ENCODE data around the gene RPS21.

RPS21 gene

GRCh38 chr20:62408640-62409039 is 21.7 kb downstream of the RPS21 start:
- no peak for FAIRE-seq
- DNase-seq (ENCODE audit: insufficient read length, low spot score), result no peak

- DNase-seq (ENCODE audit: insufficient read length, low spot score), result no peak
- no peak for FAIRE-seq
Observed at GRCh38 chr20:62409086-62409853, 22.4 kb downstream of the RPS21 start.

GRCh38 chr20:62409931-62410745 is 23.2 kb downstream of the RPS21 start:
- DNase-seq (ENCODE audit: insufficient read length, low spot score) (no peak), FAIRE-seq (no peak)

- FAIRE-seq, result no peak
Observed at GRCh38 chr20:62410746-62411478, 24.0 kb downstream of the RPS21 start.

DNA sequence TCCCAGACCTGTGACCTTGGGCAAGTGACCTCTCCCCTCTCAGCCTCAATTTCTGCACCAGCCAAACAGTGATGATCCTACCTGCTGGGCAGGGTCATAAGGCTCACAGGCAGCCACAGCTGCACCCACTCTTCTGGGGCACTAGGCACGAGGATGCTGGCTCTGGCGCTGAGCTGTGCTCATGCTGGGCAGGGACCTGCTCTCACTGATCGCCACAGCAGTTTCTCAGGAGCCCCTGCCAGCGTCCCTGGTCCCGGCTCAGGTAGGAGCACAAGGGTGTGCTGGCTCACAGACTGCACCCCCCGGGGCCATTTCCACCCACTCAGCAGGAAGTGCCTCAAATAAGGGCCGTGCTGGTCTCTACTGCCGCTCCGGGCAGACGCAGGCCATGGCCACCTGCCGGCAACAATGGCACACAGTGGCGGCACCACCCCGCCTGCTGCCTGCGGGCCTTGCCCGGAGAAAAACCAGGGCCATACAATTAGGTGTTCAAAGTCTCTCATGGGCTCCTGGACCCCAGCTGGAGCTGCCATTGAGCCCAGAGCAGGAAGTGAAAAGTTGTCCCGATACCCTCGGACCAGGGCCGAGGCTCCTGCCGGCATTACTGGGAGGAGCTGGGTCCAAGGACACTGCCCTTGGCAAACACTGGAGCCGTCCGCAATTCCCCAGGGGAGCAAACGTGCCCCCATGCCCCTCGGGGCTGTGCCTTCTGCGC is 24.7 kb downstream of the RPS21 start:
- FAIRE-seq, result no peak
- DNase-seq (ENCODE audit: insufficient read length, low spot score), result no peak

More at GRCh38 chr20:62410746-62411478, 24.0 kb downstream of the RPS21 start:
- DNase-seq (ENCODE audit: insufficient read length, low spot score), result no peak

DNA sequence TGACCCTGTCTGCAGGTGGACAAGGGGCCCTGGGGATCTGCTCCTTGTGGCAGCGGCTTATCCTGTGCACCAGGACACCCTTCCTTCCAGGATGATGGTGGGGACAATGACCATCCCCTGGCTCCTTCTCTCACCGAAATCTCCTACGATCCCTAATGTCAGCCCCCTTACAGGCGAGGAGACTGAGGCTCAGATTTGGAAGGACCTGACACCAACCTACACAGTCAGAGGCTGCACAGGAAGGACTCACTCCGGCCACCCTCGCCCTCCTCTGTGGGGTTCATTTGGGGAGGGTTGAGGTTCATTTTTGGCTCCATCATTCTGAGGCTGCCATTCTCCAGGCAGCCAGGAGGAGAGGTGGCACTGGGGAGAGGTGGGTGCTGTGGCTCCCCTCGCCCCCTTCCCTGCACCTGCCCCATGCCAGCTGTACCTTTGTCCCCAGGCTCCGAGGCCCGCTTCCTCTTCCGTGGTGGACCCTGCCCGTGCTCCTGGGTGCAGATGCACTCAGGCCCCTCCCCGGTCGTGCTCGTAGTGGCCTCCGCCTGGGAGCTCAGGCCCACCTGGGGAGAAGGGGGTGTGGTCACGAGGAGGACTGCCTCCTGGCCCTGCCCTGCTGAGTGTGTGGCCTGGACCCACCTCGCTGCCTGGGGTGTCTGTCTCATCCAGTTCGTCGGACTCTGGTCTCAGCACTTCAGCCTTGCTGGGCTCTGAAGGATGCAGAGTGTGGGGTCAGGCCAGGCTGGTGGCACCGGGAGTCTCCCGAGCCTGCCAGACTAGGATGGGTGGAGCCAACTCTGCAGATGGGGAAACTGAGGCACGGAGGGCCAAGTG is 25.5 kb downstream of the RPS21 start:
- FAIRE-seq, result no peak

DNA sequence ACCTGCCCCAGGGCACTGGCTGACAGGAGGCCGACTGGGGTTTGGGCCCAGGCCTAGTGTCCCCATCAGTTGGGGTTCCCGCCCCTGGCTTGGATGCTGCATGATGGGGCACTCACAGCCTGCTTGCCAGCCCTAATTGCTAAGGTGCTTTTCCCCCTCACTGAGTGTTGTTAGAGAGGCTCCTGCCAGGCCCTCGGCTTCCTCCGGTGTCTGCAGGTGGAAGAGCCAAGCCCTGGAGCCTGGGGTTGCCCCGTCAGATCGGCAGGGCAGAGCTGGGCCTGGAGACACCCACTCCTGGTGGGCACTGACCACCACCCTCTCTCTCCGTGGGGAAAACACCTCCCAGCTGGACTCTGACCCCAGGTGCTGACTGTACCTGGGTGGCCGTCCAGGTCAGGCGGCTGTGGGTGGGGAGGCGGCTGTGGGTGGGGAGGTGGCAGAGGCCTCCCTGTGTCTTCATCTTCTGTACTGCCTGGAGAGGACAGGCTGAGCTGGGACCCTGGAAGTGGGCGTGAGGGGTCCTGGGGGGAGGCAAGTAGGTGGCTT is 26.2 kb downstream of the RPS21 start:
- no peak for FAIRE-seq

More for the DNA sequence above, 25.5 kb downstream of the RPS21 start:
- DNase-seq (ENCODE audit: insufficient read length, low spot score), result no peak

GRCh38 chr20:62413896-62414481 is 27.1 kb downstream of the RPS21 start:
- FAIRE-seq (no peak), DNase-seq (ENCODE audit: insufficient read length, low spot score) (no peak)

More for the DNA sequence above, 26.2 kb downstream of the RPS21 start:
- no peak for DNase-seq (ENCODE audit: insufficient read length, low spot score)

DNA sequence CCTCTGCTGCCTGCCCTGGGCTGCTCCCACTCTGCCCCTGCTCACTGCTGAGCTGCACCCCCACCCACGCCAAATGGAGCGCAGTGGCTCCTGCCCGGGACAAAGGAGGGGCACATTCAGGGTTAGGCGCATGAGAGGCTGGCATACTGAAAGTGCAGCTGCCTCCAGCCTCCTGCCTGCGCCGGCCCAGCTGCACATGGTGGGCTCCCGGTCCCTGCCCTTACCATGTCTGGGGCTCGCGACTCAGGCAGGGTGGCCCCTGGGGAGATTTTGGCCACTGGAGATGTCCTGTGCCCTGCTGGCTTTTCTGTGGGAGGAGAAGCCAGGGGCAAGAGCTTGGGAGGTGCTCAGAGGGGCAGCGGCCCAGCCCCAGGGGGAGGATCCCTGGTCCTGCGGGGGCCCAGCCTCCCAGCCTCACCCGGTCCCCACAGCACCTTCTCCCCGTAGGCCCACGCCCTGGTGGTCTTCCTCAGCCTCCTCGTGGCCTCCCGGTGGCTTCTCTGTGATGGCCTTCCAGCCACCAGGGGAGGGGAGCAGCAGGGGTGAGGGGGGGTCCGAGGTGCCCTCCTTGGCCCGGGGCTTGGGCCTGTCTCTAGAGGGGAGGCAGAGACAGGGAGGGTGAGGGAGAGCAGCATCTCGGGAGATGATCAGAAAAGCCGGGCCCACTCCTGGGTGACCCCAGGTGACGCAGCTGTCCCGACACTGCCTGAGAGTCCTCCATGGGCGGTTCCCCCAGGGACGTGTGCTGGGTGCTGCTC is 28.6 kb downstream of the RPS21 start:
- FAIRE-seq (no peak), DNase-seq (ENCODE audit: insufficient read length, low spot score) (no peak)

- FAIRE-seq (no peak), DNase-seq (ENCODE audit: insufficient read length, low spot score) (no peak)
Observed at GRCh38 chr20:62416651-62417637, 30.0 kb downstream of the RPS21 start.

DNA sequence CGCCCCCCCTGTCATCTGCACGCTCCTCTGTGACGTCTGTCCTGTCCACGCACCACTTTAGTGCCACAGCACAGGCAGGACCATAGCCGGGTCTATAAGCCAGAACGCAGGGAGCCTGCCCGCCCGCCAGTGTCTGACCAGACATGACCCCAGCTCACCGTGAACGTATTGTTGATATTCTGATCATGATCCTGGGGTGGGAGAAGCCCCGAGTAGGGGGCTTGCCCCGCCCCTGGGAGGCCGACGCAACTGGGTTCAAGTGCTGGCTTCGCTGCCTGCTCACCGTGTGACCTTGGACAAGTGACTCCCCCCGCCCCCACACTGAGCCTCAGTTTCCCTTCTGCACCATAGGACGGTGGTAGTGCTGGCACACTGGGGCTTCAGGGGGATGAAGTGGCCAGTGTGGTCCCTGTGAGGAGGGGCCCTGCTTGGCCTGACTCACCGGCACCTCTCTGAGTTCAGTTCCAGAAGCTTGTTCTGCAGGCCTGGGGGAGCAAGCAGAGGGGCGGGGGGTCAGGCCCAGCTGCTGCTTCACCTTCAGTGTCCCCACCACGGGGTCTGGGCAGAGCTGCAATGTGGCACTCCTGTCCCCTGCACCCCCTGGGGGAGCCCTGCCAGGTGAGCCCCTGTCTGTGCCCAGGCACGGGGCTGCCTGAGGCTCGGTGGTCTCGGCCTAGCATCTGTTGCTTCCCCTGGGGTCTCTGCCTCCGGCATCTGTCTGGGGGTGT is 31.2 kb downstream of the RPS21 start:
- FAIRE-seq (no peak), DNase-seq (ENCODE audit: insufficient read length, low spot score) (no peak)

DNA sequence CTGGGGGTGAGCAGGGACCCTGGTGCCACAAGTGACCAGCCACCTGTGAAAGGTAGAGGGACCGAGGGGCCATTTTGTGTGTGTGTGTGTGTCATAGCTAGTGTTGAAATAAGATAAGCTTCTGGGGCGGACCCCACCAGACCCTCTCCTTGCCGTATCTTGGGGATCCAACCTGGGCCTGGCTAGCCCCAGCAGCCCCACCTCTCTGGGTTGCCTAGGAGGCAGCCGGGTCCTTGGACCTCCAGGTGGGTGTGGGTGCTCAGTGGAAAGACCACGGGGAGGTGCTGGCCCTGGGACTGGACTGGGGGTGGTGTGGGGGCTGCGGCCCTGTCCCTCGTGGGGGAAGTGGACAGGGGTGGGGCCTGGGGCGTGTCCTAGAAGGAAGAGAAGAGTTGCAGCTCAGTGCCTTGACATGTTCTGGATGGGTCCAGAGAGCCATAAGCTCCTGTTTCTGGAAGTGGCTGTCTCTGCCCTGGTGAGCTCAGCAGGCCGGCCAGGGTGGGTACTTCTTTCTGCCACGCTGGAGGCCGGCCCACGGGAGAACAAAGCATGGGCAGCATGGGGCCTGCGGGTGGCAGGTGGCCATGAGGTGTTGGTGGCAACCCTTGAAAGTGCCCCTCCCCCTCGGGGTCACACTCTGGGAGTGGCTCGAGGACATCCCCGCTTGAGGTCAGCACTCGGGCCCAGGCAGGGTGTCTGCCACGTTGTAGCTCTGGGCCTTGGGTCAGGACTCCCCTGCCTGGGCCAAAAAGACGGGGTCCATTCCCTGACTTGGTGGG is 32.0 kb downstream of the RPS21 start:
- no peak for DNase-seq (ENCODE audit: insufficient read length, low spot score)
- FAIRE-seq, result no peak

DNA sequence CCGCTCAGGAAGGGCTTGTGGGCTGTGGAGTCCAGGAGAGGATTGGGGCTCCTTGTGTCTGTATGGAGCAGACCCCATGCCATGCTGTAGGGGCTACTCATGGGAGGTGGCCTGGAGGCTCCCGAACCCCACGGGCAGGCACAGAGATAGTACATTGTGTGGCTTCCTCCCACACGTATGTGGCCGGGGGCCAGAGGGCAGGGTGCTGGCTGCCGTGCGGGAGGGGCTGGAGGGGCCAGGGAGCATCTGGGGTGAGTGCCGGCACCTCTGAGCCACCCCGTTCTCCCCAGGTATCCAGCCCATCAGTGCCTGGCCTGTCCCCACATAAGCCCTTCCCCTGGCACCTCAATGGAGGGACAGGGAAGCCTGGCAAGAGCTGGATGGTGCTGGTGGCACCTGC is 32.9 kb downstream of the RPS21 start:
- no peak for FAIRE-seq
- no peak for DNase-seq (ENCODE audit: insufficient read length, low spot score)

- FAIRE-seq, result no peak
- DNase-seq (ENCODE audit: insufficient read length, low spot score), result no peak
Observed at GRCh38 chr20:62420846-62421715, 34.2 kb downstream of the RPS21 start.

DNA sequence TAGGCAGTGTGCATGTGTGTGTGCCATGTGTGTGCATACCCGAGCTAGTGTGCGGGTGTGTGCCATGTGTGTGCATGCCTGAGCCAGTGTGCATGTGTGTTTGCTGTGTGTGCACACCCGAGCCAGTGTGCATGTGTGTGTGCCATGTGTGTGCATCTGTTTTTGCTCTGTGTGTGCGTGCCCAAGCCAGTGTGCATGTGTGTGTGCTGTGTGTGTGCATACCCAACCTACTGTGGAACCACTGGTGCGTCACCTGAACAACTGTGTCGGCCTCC is 34.8 kb downstream of the RPS21 start:
- FAIRE-seq (no peak), DNase-seq (ENCODE audit: insufficient read length, low spot score) (no peak)

Data from GM19239 (cell line).